Hepatocyte (in vitro differentiated cells): ENCODE results near the gene ABCB7. TPM values are rescaled to one million over a fixed set of nuclear protein-coding genes. Genes with fewer than 3 reads are reported as not detected.

Experiments used
- DNase-seq: peaks from one replicate; pipeline ENCODE4 v3.0.0-alpha.2; 2016; ENCODE audit warnings: low spot score
- H2AFZ ChIP-seq: fragments of 200-600 bp; sonication (generic); 2 replicates; pipeline ENCODE4 v1.6.0; 2016; ENCODE audit warnings: antibody characterized with exemption, mild to moderate bottlenecking
- H3K27ac ChIP-seq: fragments of 200-600 bp; sonication (generic); 2 replicates; pipeline ENCODE4 v1.5.1; 2016; ENCODE audit warnings: mild to moderate bottlenecking
- H3K27me3 ChIP-seq: fragments of 200-600 bp; sonication (generic); 2 replicates; pipeline ENCODE4 v1.6.1; 2016
- H3K36me3 ChIP-seq: fragments of 200-600 bp; sonication (generic); replicated peaks from 2 replicates; pipeline ENCODE4 v1.5.1; 2016; ENCODE audit warnings: low read depth; ENCODE audit not compliant: insufficient read depth
- H3K4me1 ChIP-seq: fragments of 200-600 bp; sonication (generic); 2 replicates; pipeline ENCODE4 v1.5.1; 2016; ENCODE audit warnings: mild to moderate bottlenecking, moderate library complexity; ENCODE audit not compliant: insufficient read depth
- H3K4me2 ChIP-seq: fragments of 200-600 bp; sonication (generic); 2 replicates; pipeline ENCODE4 v1.6.0; 2016
- H3K4me3 ChIP-seq: fragments of 200-600 bp; sonication (generic); 2 replicates; pipeline ENCODE4 v1.5.1; 2016; ENCODE audit warnings: mild to moderate bottlenecking
- H3K79me2 ChIP-seq: fragments of 200-600 bp; sonication (generic); 2 replicates; pipeline ENCODE4 v1.6.0; 2017; ENCODE audit warnings: mild to moderate bottlenecking
- H3K9me2 ChIP-seq: fragments of 200-600 bp; sonication (generic); replicated peaks from 2 replicates; pipeline ENCODE4 v1.6.0; 2017; ENCODE audit warnings: mild to moderate bottlenecking; ENCODE audit not compliant: insufficient read depth
- H3K9me3 ChIP-seq: fragments of 200-600 bp; sonication (generic); 2 replicates; pipeline ENCODE4 v1.5.1; 2016; ENCODE audit warnings: low read depth, mild to moderate bottlenecking
- H4K20me1 ChIP-seq: fragments of 200-600 bp; sonication (generic); 2 replicates; pipeline ENCODE4 v1.6.0; 2016; ENCODE audit warnings: mild to moderate bottlenecking; ENCODE audit not compliant: insufficient read depth, poor library complexity, severe bottlenecking
- EZH2 ChIP-seq: fragments of 200-600 bp; sonication (generic); IDR thresholded peaks from 2 replicates; pipeline ENCODE4 v1.6.1; 2016; ENCODE audit warnings: antibody characterized with exemption, mild to moderate bottlenecking, borderline replicate concordance
- EZH2phosphoT487 ChIP-seq: fragments of 200-600 bp; sonication (generic); IDR thresholded peaks from one replicate; pipeline ENCODE4 v1.6.1; 2018; ENCODE audit warnings: antibody characterized with exemption, mild to moderate bottlenecking, low read depth, moderate library complexity; ENCODE audit not compliant: unreplicated experiment, severe bottlenecking
- WGBS: methylation state at CpG from one replicate; pipeline ENCODE4 v1.1.6; 2016; ENCODE audit warnings: low lambda C conversion rate; ENCODE audit errors: missing lambda C conversion rate; 5-methylcytosine and 5-hydroxymethylcytosine counted together
- polyA plus RNA-seq: library from polyadenylated mRNA; unstranded; fragments of >200 nt; fragmentation: Nextera tagmentation; extraction: Ambion mirVana; gene quantifications from 2 replicates; pipeline ENCODE4 v1.2.1, GENCODE V29; 2016
- total RNA-seq: library from RNA; depleted of rRNA; stranded (reverse); fragments of >200 nt; gene quantifications from 2 replicates; pipeline ENCODE4 v1.2.3, GENCODE V29; 2014
- TF ChIP-seq, protein P1 (sequence below): fragments of 200-600 bp; sonication (generic); IDR thresholded peaks from 2 replicates; pipeline ENCODE4 v1.5.1; 2016; ENCODE audit warnings: antibody characterized with exemption, mild to moderate bottlenecking; ENCODE audit not compliant: poor library complexity

ABCB7 gene
- total and polyA plus RNA-seq, 2 experiments from 2014 or later, result 12.4 to 51.6 TPM

DNA sequence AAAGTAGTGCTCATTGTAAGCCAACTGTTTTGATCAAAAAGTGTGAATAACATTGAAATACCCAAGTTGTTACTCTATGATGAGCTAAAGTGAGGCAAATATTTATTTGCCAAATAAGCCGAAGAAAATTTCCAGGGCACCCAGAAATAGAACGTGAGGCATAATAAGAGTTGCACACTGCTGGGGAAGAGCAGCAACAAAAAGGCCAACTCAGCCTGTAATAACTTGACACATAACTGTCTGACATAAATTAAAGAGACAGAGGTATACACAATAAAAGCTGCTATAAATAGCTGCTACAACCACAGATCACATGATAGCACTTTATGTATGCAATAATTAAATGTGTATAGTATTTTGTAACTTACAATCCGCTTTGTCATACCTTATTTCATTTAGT lies 2.0 kb upstream of the ABCB7 start:
- Histone ChIP-seq H3K27ac (no peak overlapping the region), H3K36me3 (no peaks in the 10 kb centered on the region), H3K4me2 (no peak overlapping the region), H2AFZ (no peak overlapping the region), H3K27me3 (no peaks in the 10 kb centered on the region), H3K79me2 (peaks cover 19% of the 10 kb centered on the region), H3K9me2 (no peaks in the 10 kb centered on the region), H4K20me1 (no peaks in the 10 kb centered on the region), H3K4me3 (no peak overlapping the region), H3K4me1 (no peaks in the 10 kb centered on the region), H3K9me3 (no peaks in the 10 kb centered on the region)
- TF ChIP-seq, protein P1, sequence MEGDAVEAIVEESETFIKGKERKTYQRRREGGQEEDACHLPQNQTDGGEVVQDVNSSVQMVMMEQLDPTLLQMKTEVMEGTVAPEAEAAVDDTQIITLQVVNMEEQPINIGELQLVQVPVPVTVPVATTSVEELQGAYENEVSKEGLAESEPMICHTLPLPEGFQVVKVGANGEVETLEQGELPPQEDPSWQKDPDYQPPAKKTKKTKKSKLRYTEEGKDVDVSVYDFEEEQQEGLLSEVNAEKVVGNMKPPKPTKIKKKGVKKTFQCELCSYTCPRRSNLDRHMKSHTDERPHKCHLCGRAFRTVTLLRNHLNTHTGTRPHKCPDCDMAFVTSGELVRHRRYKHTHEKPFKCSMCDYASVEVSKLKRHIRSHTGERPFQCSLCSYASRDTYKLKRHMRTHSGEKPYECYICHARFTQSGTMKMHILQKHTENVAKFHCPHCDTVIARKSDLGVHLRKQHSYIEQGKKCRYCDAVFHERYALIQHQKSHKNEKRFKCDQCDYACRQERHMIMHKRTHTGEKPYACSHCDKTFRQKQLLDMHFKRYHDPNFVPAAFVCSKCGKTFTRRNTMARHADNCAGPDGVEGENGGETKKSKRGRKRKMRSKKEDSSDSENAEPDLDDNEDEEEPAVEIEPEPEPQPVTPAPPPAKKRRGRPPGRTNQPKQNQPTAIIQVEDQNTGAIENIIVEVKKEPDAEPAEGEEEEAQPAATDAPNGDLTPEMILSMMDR, result no peak
- TF ChIP-seq EZH2 (no peak), EZH2phosphoT487 (no peak)
- 69% methylated on average over 3 of the region's 3 CpGs for WGBS
- DNase-seq, result no peak

DNA sequence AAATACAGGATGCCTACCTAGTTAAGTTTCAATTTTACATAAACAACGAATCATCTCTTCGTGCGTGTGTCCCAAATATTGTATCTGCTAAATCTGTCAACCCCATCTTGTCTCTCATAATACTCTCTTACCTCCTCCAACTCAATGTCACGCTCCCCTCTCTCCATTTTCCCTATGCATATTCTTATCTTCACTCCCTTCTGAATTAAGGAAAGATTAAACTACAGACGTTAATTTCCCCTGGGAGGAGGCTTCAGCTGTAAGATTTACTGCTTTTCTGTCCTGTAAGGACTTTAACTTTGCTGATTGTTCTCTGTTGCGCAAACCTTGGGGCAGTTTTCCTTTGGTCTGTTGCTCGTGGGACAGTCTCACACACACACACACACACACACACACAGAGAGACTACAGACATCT lies 455 bp upstream of the ABCB7 start:
- TF ChIP-seq EZH2, result no peak
- TF ChIP-seq, protein P1, result no peak
- TF ChIP-seq EZH2phosphoT487, result no peak
- Histone ChIP-seq H3K4me2 (peak overlapping the region; percentile 68), H3K79me2 (peaks cover 22% of the 10 kb centered on the region), H3K4me3 (peak overlapping the region; percentile 23), H3K9me2 (no peaks in the 10 kb centered on the region), H3K36me3 (no peaks in the 10 kb centered on the region), H4K20me1 (no peaks in the 10 kb centered on the region), H3K27me3 (no peaks in the 10 kb centered on the region), H3K4me1 (no peaks in the 10 kb centered on the region), H3K27ac (peak overlapping the region; percentile 84), H3K9me3 (no peaks in the 10 kb centered on the region), H2AFZ (peak overlapping the region; percentile 83)
- peak; percentile 8 for DNase-seq
- WGBS, result 52% methylated on average over 7 of the region's 7 CpGs

DNA sequence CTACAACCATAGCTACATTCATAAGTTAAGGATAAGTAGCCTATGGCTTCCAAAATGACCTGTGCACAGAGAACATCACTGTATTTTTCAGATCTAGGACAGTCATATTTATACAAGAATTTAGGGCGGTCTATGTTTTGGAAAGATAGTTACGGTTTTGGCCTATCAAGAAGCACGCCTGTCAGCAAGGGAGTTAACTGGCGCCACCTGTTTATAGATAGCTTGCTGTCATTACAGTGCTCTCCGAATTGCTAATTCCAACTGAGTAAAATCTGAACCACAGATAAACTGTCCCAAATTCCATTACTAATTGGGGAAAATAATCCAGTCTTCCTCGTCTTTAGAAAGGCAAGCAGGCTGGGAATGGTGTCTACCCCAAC lies 646 bp downstream of the ABCB7 start:
- H2AFZ ChIP-seq, result peak overlapping the region; percentile 81
- no peaks in the 10 kb centered on the region for H3K36me3 ChIP-seq
- H3K27ac ChIP-seq, result peak overlapping the region; percentile 84
- H3K27me3 ChIP-seq, result no peaks in the 10 kb centered on the region
- no peaks in the 10 kb centered on the region for H3K9me3 ChIP-seq
- H3K9me2 ChIP-seq, result no peaks in the 10 kb centered on the region
- peak overlapping the region; percentile 68 for H3K4me2 ChIP-seq
- H3K79me2 ChIP-seq, result peaks cover 27% of the 10 kb centered on the region
- H4K20me1 ChIP-seq, result no peaks in the 10 kb centered on the region
- peak overlapping the region; percentile 63 for H3K4me3 ChIP-seq
- 41% methylated on average over 6 of the region's 6 CpGs for WGBS
- no peak for TF ChIP-seq EZH2
- TF ChIP-seq, protein P1, result no peak
- DNase-seq, result no peak
- H3K4me1 ChIP-seq, result no peaks in the 10 kb centered on the region

DNA sequence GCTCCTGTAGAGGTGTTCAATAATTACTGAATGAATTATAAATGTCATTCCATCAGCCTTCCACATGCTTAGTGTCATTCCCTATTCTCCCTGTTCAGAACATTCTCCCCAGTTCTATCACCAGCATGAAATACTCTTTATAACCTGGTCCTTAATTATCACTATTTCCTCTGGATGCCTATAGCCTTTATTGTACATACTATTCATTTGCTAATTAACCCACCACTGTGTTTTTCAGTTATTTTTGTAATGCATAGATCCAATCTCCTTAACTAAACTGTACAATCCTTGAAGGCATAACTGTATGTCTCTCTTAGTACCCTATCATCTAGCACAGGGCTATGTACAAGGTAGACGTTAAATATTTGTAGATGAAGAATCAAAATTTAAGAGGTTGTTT lies 1.2 kb downstream of the ABCB7 start:
- Histone ChIP-seq H3K4me2 (peak overlapping the region; percentile 68), H3K27ac (no peak overlapping the region), H3K4me3 (no peak overlapping the region), H3K27me3 (no peaks in the 10 kb centered on the region), H3K79me2 (peaks cover 29% of the 10 kb centered on the region), H4K20me1 (no peaks in the 10 kb centered on the region), H3K9me2 (no peaks in the 10 kb centered on the region), H3K4me1 (no peaks in the 10 kb centered on the region), H3K36me3 (no peaks in the 10 kb centered on the region), H2AFZ (no peak overlapping the region), H3K9me3 (no peaks in the 10 kb centered on the region)
- TF ChIP-seq, protein P1, result no peak
- TF ChIP-seq EZH2, result no peak
- no peak for TF ChIP-seq EZH2phosphoT487
- WGBS, result 53% methylated on average over 1 of the region's 1 CpG
- DNase-seq, result no peak
